HG03442 (cell line): ENCODE results near the gene GZMM.

Experiments
- ATAC-seq: cut with Tn5 transposase; IDR thresholded peaks from one replicate; pipeline ENCODE4 v1.9.1; 2021; ENCODE audit warnings: mild to moderate bottlenecking, moderate library complexity; ENCODE audit not compliant: unreplicated experiment

Gene GZMM

GRCh38 chr19:594265-594870 is 50.5 kb downstream of the GZMM start:
- no peak for ATAC-seq

- ATAC-seq = no peak
These were observed 51.7 kb downstream of the GZMM start for GRCh38 chr19:595326-596262.

- no peak for ATAC-seq
These were observed 52.4 kb downstream of the GZMM start for GRCh38 chr19:596263-596655.

- no peak for ATAC-seq
These were observed 53.8 kb downstream of the GZMM start for GRCh38 chr19:597406-598315.
